Spleen (tissue), 7 donors: ENCODE measurements around the gene ZDHHC5.

Experiments used
- POLR2A ChIP-seq, 3 donors: fragments of 450-650 bp; IDR thresholded peaks; one replicate each; pipeline ENCODE4 v1.5.1; 2017; ENCODE audit warnings: antibody characterized with exemption in 3 of 3, mild to moderate bottlenecking in 1 of 3
- POLR2AphosphoS5 ChIP-seq, 3 donors: sonication (generic); formaldehyde crosslinking; IDR thresholded peaks; one replicate each; pipeline ENCODE4 v1.5.1; 2017; ENCODE audit warnings: antibody characterized with exemption in 3 of 3
- TF ChIP-seq, protein P1 (sequence below), 11 experiments: fragments of 200-600 bp in 7 of 11; fragments of 450-650 bp in 4 of 11; sonication (generic) in 4 of 11; IDR thresholded peaks in 8 of 11; conservative IDR thresholded peaks in 3 of 11; 1 replicate in 7 of 11; 2 replicates in 4 of 11; pipeline versions ENCODE4 v1.4.0 to v1.8.0; 2016 to 2021; ENCODE audit warnings: antibody characterized with exemption in 11 of 11, inconsistent platforms in 4 of 11, mild to moderate bottlenecking in 1 of 11
- donor health status: DM: no; HTN: no; CAD: no; lungs with moderate emphysema.
- donor health status: DM: no; HTN: no; CAD: no.
- donor health status: DM: no; HTN: no; CAD: no.

DNA sequence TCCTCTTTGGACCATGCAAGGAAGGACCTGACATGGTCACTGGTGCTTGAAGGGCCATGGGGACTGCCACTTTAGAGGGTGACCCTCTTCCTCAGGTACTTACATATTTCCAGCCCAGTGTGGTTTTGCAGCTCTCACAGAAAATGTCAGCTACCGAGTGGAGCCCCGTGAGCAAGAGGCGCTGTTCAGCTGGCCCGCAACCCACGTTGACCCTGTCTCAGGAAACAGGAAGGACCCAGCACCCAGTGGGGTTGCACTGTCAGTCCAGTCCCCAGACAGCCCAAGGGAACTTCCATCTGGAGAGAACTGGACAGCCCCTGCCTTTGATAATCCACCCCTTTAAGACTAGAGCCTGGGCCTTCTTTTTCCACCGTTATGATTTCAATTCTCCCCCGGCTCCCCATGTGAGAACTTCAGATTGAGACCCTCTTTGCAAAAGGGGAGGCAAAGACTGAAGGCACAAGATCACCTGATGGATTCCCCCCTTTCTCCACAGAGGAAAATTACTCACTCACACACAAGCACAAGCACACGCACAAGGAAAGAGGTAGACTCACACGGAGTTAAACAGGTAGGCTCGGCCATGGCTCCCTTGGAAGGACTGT is 21.6 kb upstream of the ZDHHC5 start:
- TF ChIP-seq, protein P1, sequence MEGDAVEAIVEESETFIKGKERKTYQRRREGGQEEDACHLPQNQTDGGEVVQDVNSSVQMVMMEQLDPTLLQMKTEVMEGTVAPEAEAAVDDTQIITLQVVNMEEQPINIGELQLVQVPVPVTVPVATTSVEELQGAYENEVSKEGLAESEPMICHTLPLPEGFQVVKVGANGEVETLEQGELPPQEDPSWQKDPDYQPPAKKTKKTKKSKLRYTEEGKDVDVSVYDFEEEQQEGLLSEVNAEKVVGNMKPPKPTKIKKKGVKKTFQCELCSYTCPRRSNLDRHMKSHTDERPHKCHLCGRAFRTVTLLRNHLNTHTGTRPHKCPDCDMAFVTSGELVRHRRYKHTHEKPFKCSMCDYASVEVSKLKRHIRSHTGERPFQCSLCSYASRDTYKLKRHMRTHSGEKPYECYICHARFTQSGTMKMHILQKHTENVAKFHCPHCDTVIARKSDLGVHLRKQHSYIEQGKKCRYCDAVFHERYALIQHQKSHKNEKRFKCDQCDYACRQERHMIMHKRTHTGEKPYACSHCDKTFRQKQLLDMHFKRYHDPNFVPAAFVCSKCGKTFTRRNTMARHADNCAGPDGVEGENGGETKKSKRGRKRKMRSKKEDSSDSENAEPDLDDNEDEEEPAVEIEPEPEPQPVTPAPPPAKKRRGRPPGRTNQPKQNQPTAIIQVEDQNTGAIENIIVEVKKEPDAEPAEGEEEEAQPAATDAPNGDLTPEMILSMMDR (IDR thresholded peaks at IDR 0.05 in 8 of 11, conservative IDR thresholded peaks at IDR 0.05 in 3 of 11) = no peak
- TF ChIP-seq POLR2A (IDR thresholded peaks at IDR 0.05) (no peak), POLR2AphosphoS5 (IDR thresholded peaks at IDR 0.05) (no peak)
